Cerebellar nuclear complex (tissue), 1 donor: ENCODE measurements around the gene TTLL8.

Source experiments
- DNase-seq, 2 experiments: peaks; one replicate each; lab custom pipeline; 2025; lab: John Stamatoyannopoulos, UW

Gene TTLL8

GRCh38 chr22:50082961-50083461 lies 24.9 kb upstream of the TTLL8 start:
- no peak for DNase-seq

DNA sequence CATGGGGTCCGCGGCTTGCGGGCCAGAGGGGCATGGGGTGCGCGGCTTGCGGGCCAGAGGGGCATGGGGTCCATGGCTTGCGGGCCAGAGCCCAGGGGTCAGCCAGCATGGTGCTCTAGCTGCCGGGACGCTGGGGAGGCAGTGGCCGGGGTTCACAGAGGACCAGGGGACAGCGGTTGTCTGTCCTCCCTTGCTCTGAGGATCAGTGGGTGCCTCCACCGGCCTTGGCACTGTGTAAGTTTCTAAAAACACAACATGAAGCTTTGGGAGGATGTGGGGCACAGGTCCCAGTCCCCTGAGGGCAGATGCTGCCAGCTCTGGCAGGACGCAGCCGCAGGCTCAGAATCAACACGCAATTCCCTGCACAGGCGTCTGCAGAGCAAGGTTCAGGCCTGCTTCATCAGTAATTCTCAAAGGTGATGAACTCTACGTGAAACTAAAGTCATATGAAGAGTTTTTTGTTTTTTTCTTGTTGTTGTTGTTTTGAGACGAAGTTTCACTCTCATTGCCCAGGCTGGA lies 24.2 kb upstream of the TTLL8 start:
- DNase-seq = no peak

DNA sequence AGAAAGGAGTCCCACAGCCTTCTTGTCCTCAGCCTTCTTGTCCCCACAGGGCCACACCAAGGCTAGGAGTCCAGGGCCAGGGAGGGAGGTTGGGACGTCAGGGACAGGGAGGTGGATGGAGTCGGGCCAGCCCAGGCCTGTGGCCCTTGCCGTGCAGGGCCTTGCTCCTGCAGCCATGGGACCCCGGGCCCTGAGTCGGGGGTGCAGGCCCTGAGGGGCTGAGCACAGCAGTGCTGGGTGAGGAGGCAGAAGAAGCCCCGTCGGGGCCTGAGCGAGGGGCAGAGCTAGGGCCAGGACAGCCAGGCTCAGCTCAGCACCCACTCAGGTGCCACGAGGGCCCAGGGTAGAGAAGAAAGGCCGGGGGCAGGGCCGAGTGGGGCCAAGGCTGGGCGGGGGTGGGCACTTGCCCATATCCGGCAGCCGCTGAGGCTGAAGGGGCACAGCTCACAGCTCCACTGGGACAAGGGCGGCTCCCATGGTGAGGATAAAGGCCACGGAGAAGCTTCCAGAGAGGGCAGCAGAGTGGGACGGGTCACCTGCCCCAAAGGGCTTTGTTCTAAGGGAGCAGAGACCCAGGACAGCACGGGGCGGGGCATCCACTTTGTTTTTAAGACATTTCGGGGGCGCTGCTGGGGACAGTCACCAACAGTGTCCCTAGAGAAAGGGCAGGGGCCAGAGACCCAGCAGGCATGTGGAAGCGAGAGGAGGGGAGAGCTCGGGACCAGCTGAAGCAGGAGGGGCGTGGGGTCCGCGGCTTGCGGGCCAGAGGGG lies 23.5 kb upstream of the TTLL8 start:
- DNase-seq = no peak

DNA sequence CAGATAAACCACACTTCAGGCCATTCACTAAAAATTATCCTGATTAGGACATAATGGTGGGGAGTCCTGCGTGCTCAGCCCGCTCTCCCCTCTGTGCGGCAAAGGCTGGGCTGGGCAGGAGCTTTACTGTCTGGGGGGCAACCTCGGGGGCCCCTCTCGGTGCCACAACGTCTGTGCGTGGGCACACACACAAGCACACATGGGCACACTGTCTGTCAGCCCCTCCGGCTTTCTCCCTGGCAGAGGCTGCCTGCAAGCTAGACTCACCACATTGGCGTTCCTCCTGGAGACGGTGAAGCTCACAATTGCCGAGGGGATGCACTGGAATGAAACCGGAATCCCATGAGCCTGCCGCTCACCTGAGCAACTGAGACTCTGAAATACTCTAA lies 22.0 kb upstream of the TTLL8 start:
- no peak for DNase-seq

DNA sequence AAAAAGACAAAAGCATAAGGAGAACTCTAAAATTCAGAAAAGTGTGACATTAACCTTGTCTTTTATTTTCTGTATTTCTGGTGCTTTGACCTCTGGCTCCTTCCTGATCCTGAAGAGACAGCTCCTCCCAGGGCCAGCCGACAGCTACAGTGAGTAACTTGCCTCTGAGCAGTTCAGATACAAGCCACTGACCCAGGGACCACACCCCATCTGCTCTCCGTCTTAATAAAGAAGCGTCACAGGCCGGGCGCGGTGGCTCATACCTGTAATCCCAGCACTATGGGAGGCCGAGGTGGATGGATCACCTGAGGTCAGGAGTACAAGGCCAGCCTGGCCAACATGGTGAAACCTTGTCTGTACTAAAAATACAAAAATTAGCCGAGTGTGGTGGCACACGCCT lies 20.7 kb upstream of the TTLL8 start:
- DNase-seq = no peak

DNA sequence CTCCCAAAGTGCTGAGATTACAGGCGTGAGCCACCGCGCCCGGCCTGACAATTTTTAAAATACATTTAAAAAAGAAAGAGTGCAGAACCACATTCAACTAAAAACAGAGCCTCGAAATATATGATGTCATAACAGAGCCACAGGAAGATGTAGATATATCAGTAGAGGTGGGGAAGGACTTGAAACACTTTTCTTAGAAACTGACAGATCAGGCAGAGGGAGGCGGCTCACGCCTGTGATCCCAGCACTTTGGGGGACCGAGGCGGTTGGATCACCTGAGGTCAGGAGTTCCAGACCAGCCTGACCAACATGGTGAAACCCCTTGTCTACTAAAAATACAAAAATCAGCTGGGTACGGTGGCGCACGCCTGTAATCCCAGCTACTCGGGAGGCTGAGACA lies 20.1 kb upstream of the TTLL8 start:
- DNase-seq = no peak

DNA sequence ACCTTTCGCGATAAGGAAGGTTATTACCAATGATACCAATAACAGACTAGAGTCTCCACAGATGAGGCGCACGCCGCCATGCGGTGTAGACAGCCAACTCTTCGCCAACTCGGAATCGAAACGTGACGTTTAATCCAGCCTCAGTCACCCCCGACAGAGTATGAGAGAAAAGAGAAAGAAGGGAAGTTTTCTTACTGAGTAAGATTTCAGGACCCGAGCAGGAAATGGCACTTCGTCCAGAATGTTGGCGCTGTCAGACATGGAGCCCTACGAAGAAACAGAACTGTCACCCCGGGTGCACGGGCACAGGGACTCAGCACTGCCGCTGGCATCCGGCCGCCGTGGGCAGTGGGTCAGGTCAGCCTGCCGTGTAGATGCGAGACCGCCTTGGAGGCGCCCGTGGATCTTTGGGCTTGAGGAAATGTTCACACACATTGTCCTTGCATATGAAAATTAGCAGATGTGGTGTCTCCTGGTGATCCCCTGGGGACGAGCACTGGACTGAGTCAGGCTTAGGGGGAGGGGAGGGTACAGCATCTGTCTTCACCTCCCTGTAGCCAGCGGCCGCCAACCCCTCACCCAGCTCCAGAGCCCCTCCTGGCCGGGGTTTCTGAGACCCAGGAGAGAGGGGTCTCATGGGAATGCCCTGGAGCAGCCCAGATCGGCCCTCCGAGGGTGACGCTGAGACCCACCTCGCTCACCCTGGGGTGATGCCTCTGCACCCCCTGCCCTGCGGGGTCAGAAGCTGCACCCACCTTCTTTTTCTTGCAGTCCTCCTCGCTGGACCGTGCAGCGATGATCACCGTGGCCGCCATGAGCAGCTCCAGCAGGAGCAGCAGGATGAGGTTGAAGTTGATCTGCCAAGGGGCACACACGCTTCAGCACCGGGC lies 18.8 kb upstream of the TTLL8 start:
- DNase-seq = no peak

GRCh38 chr22:50074551-50075530 lies 16.7 kb upstream of the TTLL8 start:
- DNase-seq = no peak

GRCh38 chr22:50074056-50074455 lies 16.0 kb upstream of the TTLL8 start:
- no peak for DNase-seq

DNA sequence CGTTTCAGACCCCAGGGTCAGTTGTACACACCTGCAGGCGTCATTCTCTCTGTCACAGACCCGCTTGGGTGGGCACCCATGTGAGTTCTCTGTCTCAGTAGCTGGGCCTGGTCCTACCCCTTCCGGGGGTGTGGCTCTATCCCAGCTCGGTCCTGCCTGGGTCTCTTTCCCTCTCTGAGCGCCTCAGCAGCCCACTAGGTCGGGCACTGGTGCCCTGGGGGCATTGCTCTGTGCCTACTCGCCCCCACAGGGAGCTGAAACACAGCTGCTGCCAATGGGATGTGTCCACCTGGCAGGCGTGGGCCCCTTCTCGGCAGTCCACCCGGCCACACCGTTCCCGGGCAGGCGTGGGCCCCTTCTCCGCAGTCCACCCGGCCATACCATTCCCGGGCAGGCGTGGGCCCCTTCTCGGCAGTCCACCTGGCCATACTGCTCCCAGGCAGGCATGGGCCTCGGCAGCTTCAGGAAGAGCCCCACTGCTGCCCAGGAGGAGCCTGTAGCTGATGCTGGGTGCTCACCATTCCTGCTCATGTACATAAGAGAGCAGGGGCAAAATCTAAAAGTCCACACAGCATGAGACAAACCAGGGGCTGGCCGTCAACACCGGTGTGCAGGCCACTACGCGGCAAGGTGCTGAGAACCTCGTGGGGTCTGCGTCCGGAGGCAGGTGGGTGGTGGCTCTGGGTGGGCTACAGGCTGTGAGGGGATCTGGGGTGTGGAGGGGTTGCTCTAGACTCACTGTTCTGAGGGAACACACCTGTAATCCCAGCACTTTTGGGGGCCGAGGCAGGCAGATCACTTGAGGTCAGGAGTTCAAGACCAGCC lies 14.8 kb upstream of the TTLL8 start:
- DNase-seq = no peak

DNA sequence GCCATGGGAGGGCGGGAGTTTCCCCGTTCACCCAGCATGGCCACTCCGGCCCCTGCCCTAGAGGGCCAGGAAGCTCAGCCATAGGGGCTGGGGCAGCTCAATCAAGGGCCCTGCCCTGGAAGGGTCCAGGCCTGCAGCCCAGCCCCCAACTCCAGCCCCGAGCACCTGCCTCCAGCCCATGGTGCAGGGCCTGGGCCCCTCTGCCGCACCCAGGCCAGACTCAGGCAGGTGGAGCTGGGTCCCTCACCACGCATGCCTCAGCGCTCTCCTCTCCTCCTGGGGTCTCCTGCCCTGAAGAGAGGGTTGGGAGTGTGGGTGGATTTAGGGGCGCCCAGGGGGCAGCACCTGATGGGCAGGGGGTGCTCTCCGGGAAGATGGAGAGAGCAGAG lies 14.1 kb upstream of the TTLL8 start:
- DNase-seq = no peak

DNA sequence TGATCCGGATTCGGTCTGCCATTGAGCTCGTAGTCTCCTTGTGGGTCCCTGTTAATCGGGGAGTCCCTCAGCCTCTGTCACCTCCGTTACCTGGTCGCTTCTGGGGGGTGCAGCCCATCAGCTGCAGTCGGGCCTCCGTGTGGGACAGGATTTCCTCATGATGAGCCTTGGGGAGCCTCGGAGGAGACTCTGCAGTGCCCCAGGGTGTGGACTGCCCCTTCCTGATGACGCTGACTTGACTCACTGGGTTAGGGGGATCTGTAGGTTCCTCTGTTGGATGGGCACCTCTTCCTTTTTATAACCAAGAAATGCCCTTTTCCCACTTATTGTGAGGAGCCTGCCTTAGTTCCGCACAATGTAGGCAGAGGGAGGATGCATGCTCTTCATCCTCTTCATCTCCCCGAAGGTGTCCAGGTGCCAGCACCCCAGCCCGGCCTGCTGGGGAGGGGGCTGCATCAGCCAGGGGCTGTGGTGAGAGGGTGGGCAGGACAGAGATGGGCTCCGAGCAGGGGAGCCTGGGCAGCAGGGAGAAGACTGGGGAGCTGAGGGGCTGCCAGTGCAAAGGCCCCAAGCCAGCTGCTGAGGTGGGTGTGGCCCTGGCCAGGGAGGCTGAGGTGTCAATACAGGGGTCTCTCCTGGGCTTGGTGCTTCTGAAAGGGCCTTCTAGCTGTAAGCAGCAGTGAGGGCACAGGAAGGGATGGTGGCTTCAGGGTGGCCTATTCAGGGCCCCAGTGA lies 13.5 kb upstream of the TTLL8 start:
- no peak for DNase-seq

DNA sequence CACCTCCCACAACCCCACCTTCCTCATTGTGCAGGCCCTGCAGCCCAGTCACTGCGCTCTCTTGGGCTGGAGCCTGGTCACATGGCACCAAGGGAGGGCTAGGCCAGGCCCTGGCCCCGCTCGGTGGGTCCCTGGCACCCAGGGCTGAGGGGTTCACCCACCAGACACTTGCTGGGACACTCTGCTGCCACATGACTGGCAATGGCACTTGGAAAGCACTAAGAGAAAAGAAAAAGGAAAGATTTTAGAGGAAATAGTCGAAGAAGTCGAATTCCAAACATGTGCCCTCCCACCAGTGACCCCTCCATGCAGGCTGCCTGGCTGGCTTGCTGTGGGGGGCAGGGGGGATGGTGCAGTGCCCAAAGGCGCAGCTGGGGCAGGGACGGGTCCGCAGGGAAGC lies 12.3 kb upstream of the TTLL8 start:
- no peak for DNase-seq

- no peak for DNase-seq
These were observed 10.0 kb upstream of the TTLL8 start for GRCh38 chr22:50068096-50068495.

GRCh38 chr22:50067244-50067643 lies 9.1 kb upstream of the TTLL8 start:
- no peak for DNase-seq

- no peak for DNase-seq
These were observed 6.4 kb upstream of the TTLL8 start for GRCh38 chr22:50064453-50064852.

- DNase-seq = no peak
These were observed 5.7 kb upstream of the TTLL8 start for GRCh38 chr22:50063589-50064393.

DNA sequence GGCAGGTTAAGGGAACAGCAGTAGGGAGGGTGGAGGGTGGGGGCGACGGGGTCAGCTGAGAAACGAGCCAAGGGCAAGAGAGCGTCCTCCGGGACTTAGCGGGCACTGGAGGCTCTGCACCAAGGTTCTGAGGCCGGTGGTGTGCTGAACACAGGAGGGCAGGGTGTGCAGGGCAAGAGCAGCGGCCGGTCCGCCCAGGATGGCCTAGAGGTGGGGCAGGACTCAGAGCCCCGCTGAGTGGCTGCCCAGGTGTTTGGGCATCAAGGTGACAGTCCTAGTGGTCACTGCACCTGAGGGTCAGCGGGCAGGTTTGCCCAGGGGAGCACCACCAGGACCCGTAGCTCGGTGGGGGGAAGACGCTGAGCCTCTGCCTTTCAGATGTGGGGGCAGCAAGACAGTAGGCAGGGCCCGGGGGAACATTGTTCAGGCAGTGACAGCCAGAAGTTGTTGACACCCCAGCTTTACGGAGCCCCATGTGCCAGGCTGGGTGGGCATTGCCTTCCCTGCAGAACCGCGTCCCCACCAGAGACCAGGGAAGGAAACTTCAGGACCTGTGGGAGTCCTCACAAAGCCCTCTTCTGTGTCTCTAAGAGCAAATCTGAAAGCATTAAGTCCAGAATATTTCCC lies 4.5 kb upstream of the TTLL8 start:
- DNase-seq = no peak
